ENCODE data around the gene GABRR1.

- TF ChIP-seq, protein P1, sequence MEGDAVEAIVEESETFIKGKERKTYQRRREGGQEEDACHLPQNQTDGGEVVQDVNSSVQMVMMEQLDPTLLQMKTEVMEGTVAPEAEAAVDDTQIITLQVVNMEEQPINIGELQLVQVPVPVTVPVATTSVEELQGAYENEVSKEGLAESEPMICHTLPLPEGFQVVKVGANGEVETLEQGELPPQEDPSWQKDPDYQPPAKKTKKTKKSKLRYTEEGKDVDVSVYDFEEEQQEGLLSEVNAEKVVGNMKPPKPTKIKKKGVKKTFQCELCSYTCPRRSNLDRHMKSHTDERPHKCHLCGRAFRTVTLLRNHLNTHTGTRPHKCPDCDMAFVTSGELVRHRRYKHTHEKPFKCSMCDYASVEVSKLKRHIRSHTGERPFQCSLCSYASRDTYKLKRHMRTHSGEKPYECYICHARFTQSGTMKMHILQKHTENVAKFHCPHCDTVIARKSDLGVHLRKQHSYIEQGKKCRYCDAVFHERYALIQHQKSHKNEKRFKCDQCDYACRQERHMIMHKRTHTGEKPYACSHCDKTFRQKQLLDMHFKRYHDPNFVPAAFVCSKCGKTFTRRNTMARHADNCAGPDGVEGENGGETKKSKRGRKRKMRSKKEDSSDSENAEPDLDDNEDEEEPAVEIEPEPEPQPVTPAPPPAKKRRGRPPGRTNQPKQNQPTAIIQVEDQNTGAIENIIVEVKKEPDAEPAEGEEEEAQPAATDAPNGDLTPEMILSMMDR (IDR thresholded peaks at IDR 0.05 in 4 of 5, conservative IDR thresholded peaks at IDR 0.05 in 1 of 5), result no peak
- no peak for TF ChIP-seq POLR2A (IDR thresholded peaks at IDR 0.05)
These were observed 26.4 kb downstream of the GABRR1 start for GRCh38 chr6:89190741-89191140.

Measured in gastrocnemius medialis (tissue), 4 donors.